HFF-Myc (cell line): Measurements from ENCODE around the gene HMG20A.

ENCODE experiments used
- DNase-seq: peaks from one replicate; pipeline ENCODE4 v3.0.0-alpha.2; 2011; ENCODE audit warnings: low read depth; ENCODE audit errors: extremely low read depth
- H3K4me3 ChIP-seq: replicated peaks from 2 replicates; pipeline ENCODE4 v1.5.1; 2011; ENCODE audit warnings: low read depth, mild to moderate bottlenecking, control low read depth, low read length
- TF ChIP-seq, protein P1 (sequence below): IDR thresholded peaks from 2 replicates; pipeline ENCODE4 v1.5.1; 2012; ENCODE audit warnings: mild to moderate bottlenecking, low read depth, low read length, control low read depth; ENCODE audit errors: missing control alignments

Gene HMG20A

GRCh38 chr15:77507143-77507897 is 86.6 kb downstream of the HMG20A start:
- TF ChIP-seq, protein P1, sequence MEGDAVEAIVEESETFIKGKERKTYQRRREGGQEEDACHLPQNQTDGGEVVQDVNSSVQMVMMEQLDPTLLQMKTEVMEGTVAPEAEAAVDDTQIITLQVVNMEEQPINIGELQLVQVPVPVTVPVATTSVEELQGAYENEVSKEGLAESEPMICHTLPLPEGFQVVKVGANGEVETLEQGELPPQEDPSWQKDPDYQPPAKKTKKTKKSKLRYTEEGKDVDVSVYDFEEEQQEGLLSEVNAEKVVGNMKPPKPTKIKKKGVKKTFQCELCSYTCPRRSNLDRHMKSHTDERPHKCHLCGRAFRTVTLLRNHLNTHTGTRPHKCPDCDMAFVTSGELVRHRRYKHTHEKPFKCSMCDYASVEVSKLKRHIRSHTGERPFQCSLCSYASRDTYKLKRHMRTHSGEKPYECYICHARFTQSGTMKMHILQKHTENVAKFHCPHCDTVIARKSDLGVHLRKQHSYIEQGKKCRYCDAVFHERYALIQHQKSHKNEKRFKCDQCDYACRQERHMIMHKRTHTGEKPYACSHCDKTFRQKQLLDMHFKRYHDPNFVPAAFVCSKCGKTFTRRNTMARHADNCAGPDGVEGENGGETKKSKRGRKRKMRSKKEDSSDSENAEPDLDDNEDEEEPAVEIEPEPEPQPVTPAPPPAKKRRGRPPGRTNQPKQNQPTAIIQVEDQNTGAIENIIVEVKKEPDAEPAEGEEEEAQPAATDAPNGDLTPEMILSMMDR: no peak
- no peak for DNase-seq
- no peak overlapping the region for H3K4me3 ChIP-seq

- DNase-seq: no peak
- no peak overlapping the region for H3K4me3 ChIP-seq
- TF ChIP-seq, protein P1: no peak
Measured at GRCh38 chr15:77507911-77508310, 87.2 kb downstream of the HMG20A start.

GRCh38 chr15:77508541-77509243 is 88.0 kb downstream of the HMG20A start:
- H3K4me3 ChIP-seq: no peak overlapping the region
- TF ChIP-seq, protein P1: no peak
- DNase-seq: no peak

- no peak for DNase-seq
- H3K4me3 ChIP-seq: no peak overlapping the region
- TF ChIP-seq, protein P1: no peak
Measured at GRCh38 chr15:77510066-77511057, 89.7 kb downstream of the HMG20A start.

DNA sequence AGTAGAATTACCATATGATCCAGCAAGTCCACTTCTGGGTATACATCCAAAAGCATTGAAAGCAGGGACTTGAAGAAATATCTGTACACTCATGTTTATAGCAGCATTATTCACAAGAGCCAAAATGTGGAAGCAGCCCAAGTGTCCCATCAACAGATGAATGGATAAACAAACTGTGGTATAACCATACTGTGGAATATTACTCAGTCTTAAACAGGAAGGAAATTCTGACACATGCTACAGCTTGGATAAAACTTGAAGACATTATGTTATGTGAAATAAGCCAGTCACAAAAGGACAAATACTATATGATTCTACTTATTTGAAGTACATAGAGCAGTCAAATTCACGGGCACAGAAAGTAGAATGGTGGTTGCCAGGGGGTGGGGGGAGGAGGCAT is 91.2 kb downstream of the HMG20A start:
- TF ChIP-seq, protein P1: no peak
- no peak for DNase-seq
- H3K4me3 ChIP-seq: no peak overlapping the region

DNA sequence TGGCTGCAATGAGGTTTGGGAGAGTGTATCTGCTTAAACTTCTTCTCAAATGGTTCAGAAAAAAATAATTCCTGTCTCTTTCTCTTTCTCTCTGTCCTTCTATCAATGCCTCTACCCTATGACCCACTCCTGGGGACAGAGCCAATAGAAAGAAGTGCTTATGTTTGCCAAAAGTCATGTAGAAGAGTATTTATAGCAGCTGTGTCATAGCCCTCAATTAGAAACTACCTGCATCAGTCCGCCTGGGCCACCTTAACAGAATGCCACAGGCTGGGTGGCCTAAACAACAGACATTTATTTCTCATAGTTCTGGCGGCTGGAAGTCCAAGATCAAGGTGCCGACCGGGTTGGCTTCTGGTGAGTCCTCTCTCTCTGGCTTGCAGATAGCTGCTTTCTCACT is 92.5 kb downstream of the HMG20A start:
- TF ChIP-seq, protein P1: no peak
- DNase-seq: no peak
- no peak overlapping the region for H3K4me3 ChIP-seq
